Cardiac muscle cell (in vitro differentiated cells and primary cell): ENCODE measurements around the gene KATNAL2. TPM values are rescaled to one million over a fixed set of nuclear protein-coding genes. Genes with fewer than 3 reads are reported as not detected.
A peak's percentile ranks its signal among the peaks of the same experiment; 100 is the strongest.

ENCODE experiments used
- DNase-seq, 2 donors: peaks; one replicate each; pipeline versions ENCODE4 v3.0.0 to v3.0.0-alpha.2; 2010 to 2017; ENCODE audit warnings: low read depth in 1 of 2, low spot score in 1 of 2
- H3K27ac ChIP-seq: fragments of 200-600 bp; sonication (generic); 2 replicates; pipeline ENCODE4 v1.5.1; 2016
- H3K27me3 ChIP-seq: fragments of 200-600 bp; sonication (generic); 2 replicates; pipeline ENCODE4 v1.6.0; 2016; ENCODE audit warnings: control low read depth
- H3K36me3 ChIP-seq: fragments of 200-600 bp; sonication (generic); 2 replicates; pipeline ENCODE4 v1.5.1; 2016; ENCODE audit warnings: control low read depth
- H3K4me1 ChIP-seq: fragments of 200-600 bp; sonication (generic); 2 replicates; pipeline ENCODE4 v1.8.1; 2017; ENCODE audit warnings: low read depth, mild to moderate bottlenecking, mixed run types
- H3K4me3 ChIP-seq: fragments of 200-600 bp; sonication (generic); 2 replicates; pipeline ENCODE4 v1.5.1; 2016; ENCODE audit warnings: mild to moderate bottlenecking
- H3K9me3 ChIP-seq: fragments of 200-600 bp; sonication (generic); 2 replicates; pipeline ENCODE4 v1.5.1; 2017; ENCODE audit warnings: low read depth, mild to moderate bottlenecking, control low read depth
- CTCF ChIP-seq: IDR thresholded peaks from 2 replicates; pipeline ENCODE4 v1.5.1; 2012; ENCODE audit warnings: low read depth, mild to moderate bottlenecking, low read length
- polyA plus RNA-seq: library from polyadenylated mRNA; unstranded; fragments of >200 nt; fragmentation: Nextera tagmentation; extraction: Ambion mirVana; gene quantifications from 2 replicates; pipeline ENCODE4 v1.2.1, GENCODE V29; 2016
- total RNA-seq: library from RNA; depleted of rRNA; stranded (reverse); fragments of >200 nt; gene quantifications from 2 replicates; pipeline ENCODE4 v1.2.3, GENCODE V29; 2016

Gene KATNAL2
- total and polyA plus RNA-seq, 2 experiments from 2014 or later = 11.3 to 19.6 TPM

GRCh38 chr18:47075098-47075883, 157.9 kb downstream of the KATNAL2 start:
- H3K27ac ChIP-seq = peak overlapping the region; percentile 90
- peak; percentile 1 to 64 for DNase-seq
- H3K36me3 ChIP-seq = no peaks in the 10 kb centered on the region

GRCh38 chr18:47077111-47077510, 159.7 kb downstream of the KATNAL2 start:
- peaks cover 25% of the 10 kb centered on the region for H3K4me1 ChIP-seq
- H3K9me3 ChIP-seq = no peaks in the 10 kb centered on the region
- H3K36me3 ChIP-seq = no peaks in the 10 kb centered on the region
- no peak overlapping the region for H3K4me3 ChIP-seq
- no peak overlapping the region for H3K27ac ChIP-seq
- TF ChIP-seq CTCF = no peak
- DNase-seq = no peak
- no peaks in the 10 kb centered on the region for H3K27me3 ChIP-seq

More at GRCh38 chr18:47075098-47075883, 157.9 kb downstream of the KATNAL2 start:
- Histone ChIP-seq H3K27me3 (no peaks in the 10 kb centered on the region), H3K4me3 (no peak overlapping the region), H3K4me1 (peaks cover 25% of the 10 kb centered on the region), H3K9me3 (no peaks in the 10 kb centered on the region)
- TF ChIP-seq CTCF = no peak

- no peaks in the 10 kb centered on the region for H3K36me3 ChIP-seq
- peaks cover 15% of the 10 kb centered on the region for H3K4me1 ChIP-seq
- no peak overlapping the region for H3K27ac ChIP-seq
- H3K4me3 ChIP-seq = no peak overlapping the region
- TF ChIP-seq CTCF = no peak
- H3K9me3 ChIP-seq = no peaks in the 10 kb centered on the region
- H3K27me3 ChIP-seq = no peaks in the 10 kb centered on the region
- no peak for DNase-seq
These were observed 163.5 kb downstream of the KATNAL2 start for GRCh38 chr18:47080872-47081271.

- peaks cover 11% of the 10 kb centered on the region for H3K4me1 ChIP-seq
- TF ChIP-seq CTCF = no peak
- H3K27ac ChIP-seq = no peak overlapping the region
- H3K4me3 ChIP-seq = no peak overlapping the region
- no peak for DNase-seq
- no peaks in the 10 kb centered on the region for H3K36me3 ChIP-seq
- H3K9me3 ChIP-seq = no peaks in the 10 kb centered on the region
- no peaks in the 10 kb centered on the region for H3K27me3 ChIP-seq
These were observed 164.2 kb downstream of the KATNAL2 start for GRCh38 chr18:47081578-47081977.

GRCh38 chr18:47087676-47088075, 170.3 kb downstream of the KATNAL2 start:
- Histone ChIP-seq H3K27ac (no peak overlapping the region), H3K9me3 (no peaks in the 10 kb centered on the region), H3K27me3 (no peaks in the 10 kb centered on the region), H3K36me3 (no peaks in the 10 kb centered on the region), H3K4me3 (no peak overlapping the region), H3K4me1 (no peaks in the 10 kb centered on the region)
- no peak for DNase-seq
- no peak for TF ChIP-seq CTCF
